GM12872 (cell line): ENCODE data around the gene DHRS9.

Source experiments
- TF ChIP-seq, protein P1 (sequence below): IDR thresholded peaks from 3 replicates; pipeline ENCODE4 v1.5.1; 2011; ENCODE audit warnings: low read depth, mild to moderate bottlenecking, low read length, moderate library complexity; ENCODE audit not compliant: insufficient read depth

DHRS9 gene

DNA sequence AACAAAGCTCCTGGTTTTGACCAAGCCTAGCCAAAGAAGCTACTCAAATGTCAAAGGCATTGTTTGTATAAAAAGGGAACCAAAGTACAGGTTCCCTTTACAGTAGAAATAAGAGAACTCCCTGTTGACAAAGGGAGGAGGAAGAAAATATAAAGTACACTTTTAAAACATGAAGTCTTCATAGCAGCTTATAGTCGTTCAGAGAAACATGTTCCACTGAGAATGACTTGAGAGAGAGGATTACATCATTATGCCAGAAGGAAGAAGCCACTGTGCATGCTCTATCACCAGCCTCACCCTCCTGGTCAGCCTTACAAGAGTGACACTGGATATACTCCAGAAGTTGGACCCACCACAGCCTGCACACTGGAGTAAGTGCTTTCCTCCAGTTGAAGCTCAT, 2.5 kb upstream of the DHRS9 start:
- TF ChIP-seq, protein P1, sequence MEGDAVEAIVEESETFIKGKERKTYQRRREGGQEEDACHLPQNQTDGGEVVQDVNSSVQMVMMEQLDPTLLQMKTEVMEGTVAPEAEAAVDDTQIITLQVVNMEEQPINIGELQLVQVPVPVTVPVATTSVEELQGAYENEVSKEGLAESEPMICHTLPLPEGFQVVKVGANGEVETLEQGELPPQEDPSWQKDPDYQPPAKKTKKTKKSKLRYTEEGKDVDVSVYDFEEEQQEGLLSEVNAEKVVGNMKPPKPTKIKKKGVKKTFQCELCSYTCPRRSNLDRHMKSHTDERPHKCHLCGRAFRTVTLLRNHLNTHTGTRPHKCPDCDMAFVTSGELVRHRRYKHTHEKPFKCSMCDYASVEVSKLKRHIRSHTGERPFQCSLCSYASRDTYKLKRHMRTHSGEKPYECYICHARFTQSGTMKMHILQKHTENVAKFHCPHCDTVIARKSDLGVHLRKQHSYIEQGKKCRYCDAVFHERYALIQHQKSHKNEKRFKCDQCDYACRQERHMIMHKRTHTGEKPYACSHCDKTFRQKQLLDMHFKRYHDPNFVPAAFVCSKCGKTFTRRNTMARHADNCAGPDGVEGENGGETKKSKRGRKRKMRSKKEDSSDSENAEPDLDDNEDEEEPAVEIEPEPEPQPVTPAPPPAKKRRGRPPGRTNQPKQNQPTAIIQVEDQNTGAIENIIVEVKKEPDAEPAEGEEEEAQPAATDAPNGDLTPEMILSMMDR = no peak

DNA sequence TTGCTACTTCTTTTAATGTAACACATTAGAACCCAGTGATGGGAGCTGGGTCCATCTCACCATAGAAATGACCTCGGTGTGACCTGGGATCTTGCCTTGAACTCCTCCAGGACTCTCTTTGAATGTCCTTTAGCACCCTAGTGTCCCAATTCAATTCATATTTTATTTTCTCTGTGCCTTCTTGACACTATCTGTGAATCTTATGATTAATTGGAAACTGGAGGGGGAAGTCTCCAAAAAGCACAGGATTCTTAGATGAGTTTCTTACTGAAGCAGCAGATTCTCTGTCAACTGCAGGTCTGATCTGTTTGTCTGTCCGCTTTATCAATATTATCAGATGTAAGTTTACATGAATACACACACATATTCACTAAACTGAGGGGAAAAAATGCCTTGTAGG, 470 bp downstream of the DHRS9 start:
- TF ChIP-seq, protein P1 = no peak

DNA sequence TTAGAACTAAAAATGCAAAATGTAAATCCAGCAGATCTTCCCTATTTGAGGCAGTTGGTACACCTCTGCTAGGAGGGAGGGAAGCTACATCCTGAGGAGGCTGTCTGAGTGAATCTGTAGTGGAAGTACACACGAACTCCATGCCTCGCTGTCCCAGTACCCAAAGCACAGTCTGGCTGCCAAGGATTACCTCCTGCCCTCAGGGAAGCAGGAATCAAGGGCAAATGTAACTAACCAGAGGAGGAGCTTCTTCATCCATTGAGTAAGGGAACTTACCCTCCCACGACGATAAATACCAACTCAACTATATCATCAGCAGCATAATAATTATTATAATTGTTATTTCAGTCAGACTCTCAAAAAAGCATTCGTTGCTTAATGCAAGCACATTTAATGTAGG, 2.1 kb downstream of the DHRS9 start:
- TF ChIP-seq, protein P1 = no peak

DNA sequence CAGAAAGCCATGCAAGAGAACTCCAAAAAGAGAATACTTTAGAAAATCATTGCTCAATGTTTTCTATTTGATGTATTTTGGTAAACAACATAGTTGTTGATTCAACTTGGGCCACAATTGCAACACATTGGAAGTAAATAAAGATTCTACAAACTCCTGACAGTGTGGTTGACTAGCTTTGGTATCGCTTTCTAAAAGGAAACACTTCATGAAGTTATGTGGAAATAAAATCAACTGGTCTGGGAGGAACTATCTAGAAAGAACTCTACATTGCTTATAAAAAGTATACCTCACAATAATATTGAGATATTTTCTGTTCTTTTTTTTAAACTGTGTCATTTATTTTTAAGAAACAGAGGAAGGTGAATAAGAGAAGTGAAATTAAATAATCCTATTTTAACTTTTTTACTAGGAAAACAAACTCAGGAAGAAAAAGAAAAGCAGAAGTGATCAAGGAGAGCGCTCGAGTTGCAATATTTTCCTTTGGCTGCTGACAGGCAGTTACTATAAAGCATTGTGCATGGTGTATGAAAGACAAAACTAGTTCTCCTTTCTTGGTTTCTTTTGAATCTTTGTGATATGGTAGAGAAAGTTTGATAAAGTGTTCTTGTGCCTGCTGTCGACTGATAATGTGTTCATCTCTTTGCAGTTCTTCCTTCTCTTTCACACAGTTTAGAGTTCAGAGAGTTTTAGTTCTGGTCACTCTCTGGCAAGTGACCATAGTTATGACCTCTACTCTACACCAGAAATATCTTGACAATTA, 3.0 kb downstream of the DHRS9 start:
- TF ChIP-seq, protein P1 = no peak

DNA sequence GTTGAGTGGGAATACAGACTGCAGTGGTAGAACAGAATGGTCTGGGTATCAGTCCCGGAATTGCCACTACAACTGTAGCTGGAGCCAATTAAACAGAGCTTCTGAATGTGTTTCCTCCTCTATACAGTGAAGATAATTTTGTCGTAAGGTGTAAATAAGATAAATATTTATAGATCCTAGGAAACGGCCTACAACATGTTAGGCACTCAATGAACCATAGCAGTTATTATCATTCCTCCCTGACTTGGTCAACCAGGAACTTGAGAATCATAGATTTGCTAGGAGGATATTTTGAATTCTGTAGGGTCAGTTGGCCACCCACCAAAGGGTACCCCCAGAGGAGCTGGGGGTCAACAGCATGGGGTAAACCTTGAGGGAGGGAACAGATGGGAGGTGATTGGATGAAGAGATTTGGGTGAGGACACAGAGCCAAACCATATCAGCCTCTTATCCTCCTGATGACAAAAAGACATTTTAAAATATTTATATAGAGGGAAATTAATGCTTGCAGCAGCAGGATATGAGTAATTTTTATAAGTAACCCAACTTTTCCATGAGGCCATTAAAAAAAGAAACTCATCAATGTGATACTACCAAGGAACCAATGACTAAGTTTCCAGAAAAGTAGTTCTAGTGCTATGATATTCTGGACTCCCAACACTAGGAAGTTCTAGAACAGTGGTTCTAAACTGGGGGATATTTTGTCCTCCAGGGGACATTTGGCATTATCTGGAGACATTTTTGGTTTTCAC, 4.0 kb downstream of the DHRS9 start:
- TF ChIP-seq, protein P1 = no peak

DNA sequence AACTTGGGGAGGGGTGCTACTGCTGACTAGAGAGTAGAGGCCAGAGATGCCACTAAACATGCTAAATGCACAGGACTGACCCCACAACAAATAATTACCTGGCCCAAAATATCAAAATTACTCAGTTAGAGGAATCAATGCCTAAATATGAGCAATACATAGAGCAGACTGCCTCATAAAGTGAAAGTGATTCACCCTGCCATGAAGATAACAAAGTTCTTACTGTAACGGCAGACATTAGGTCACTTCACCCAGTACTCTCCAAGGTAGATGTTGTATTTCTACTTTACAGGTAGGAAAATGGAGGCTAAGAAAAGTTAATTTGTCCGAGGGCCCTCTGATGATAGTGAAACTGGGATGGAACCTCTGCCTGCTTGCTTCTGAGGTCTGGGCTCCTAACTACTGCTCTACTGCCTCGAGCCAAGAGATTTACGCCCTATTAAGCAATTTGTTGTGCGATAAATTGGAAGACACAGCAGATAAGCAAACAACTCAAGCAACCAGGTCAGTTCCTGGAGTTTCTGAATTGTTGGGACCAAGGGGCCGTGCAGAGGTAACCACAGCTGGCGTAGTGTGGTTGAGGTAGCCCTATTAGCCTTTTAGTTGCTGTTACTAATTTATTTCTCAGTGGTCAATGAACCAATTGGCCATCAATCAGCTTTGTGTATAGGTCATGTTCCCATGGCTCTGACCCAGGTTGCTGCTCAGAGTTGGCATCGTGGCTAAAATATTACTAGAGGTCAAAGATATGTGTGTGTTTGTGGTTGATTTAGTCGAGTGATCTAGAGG, 4.8 kb downstream of the DHRS9 start:
- TF ChIP-seq, protein P1 = no peak

DNA sequence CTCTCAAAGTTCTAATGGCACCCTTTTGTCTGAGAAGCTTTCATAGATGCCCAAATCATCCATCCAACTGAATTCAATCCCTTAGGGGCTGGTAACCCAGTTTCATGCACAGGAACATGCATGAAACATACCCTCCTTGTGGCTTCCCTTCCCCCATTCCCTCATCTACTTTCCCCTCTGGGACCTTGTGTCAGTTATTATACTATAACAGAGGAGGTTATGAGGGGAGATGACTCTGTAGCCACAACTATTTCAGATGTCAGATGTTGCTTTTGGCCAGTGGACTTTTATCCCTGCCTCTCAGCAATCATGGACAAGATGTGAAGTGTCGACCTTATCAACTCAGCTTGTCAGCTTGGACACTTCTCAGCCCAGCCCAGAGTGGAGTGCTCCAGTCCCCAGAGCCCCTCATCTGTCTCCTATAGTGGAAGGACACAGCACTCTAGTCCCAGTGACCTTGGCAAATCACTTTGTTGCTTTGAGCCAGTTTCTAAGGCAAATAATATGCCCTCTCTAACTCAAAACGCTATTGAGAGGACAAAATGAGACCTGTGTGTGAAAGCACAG, 8.4 kb downstream of the DHRS9 start:
- TF ChIP-seq, protein P1 = no peak
